ENCODE data around the gene SHPK. TPM values are rescaled to one million over a fixed set of nuclear protein-coding genes. Genes with fewer than 3 reads are reported as not detected.

The SHPK gene
- total RNA-seq, 1 experiment from 2014 or later: 19.6 TPM

- no TSS peak for BruUV-seq (replicated peaks)
- H3K4me1 ChIP-seq (ENCODE audit: control insufficient read depth in 1 of 2, insufficient read depth in 2 of 2, low read length in 2 of 2): no peaks in the 10 kb centered on the region
- no peak overlapping the region for H2AFZ ChIP-seq (ENCODE audit: low read depth, low read length, poor library complexity, severe bottlenecking)
- intact Hi-C loops (cut with micrococcal nuclease): no loop called here
- no peaks in the 10 kb centered on the region for H3K27me3 ChIP-seq (ENCODE audit: insufficient read depth, low read length)
- DNase-seq (ENCODE audit: low read depth, low spot score) (no peak), ATAC-seq (no peak)
- no peak overlapping the region for H3K9ac ChIP-seq (ENCODE audit: low read length)
- CTCF ChIA-PET: no interaction called here
- H3K27ac ChIP-seq (ENCODE audit: low read depth, low read length): no peak overlapping the region
- H3K4me2 ChIP-seq (ENCODE audit: low read length): peak overlapping the region; percentile 3; the same call in 1 of the 2 replicates
- H4K20me1 ChIP-seq (ENCODE audit: insufficient read depth): no peaks in the 10 kb centered on the region
- RAD21 ChIA-PET (ENCODE audit: low non-redundant PET in 1 of 2, low total read pairs in 2 of 2, uncharacterized antibody in 2 of 2, unreplicated experiment in 2 of 2): no interaction called here
- peaks cover 4 to 8% of the 10 kb centered on the region in 2 experiments; a peak in 2 of 4 replicates for H3K36me3 ChIP-seq (ENCODE audit: control insufficient read depth in 1 of 2, insufficient read depth in 2 of 2, low read length in 2 of 2)
- no peaks in the 10 kb centered on the region for H3K79me2 ChIP-seq (ENCODE audit: insufficient read depth, low read length)
- no peak for TF ChIP-seq ZBTB33 (IDR thresholded peaks at IDR 0.05; ENCODE audit: extremely low read depth, insufficient replicate concordance, low read length)
- H3K9me2 ChIP-seq (ENCODE audit: insufficient read depth): no peaks in the 10 kb centered on the region
- H3K4me3 ChIP-seq (replicated peaks in 1 of 2; ENCODE audit: low read depth in 1 of 2, low read length in 2 of 2): no peak overlapping the region
- POLR2A ChIA-PET: no interaction called here
- H3K9me3 ChIP-seq (ENCODE audit: control insufficient read depth in 1 of 2, insufficient read depth in 1 of 2, low read depth in 1 of 2, low read length in 2 of 2): no peaks in the 10 kb centered on the region
These were observed 60.5 kb downstream of the SHPK start for GRCh38 chr17:3575511-3575910.

GRCh38 chr17:3574231-3574630, 61.8 kb downstream of the SHPK start:
- Histone ChIP-seq H3K9me2 (ENCODE audit: insufficient read depth) (no peaks in the 10 kb centered on the region), H4K20me1 (ENCODE audit: insufficient read depth) (no peaks in the 10 kb centered on the region), H3K27ac (ENCODE audit: low read depth, low read length) (no peak overlapping the region), H3K4me3 (replicated peaks in 1 of 2; ENCODE audit: low read depth in 1 of 2, low read length in 2 of 2) (no peak overlapping the region), H3K9ac (ENCODE audit: low read length) (no peak overlapping the region), H2AFZ (ENCODE audit: low read depth, low read length, poor library complexity, severe bottlenecking) (no peak overlapping the region), H3K79me2 (ENCODE audit: insufficient read depth, low read length) (no peaks in the 10 kb centered on the region), H3K9me3 (ENCODE audit: control insufficient read depth in 1 of 2, insufficient read depth in 1 of 2, low read depth in 1 of 2, low read length in 2 of 2) (no peaks in the 10 kb centered on the region), H3K4me2 (ENCODE audit: low read length) (no peak overlapping the region), H3K4me1 (ENCODE audit: control insufficient read depth in 1 of 2, insufficient read depth in 2 of 2, low read length in 2 of 2) (no peaks in the 10 kb centered on the region), H3K36me3 (ENCODE audit: control insufficient read depth in 1 of 2, insufficient read depth in 2 of 2, low read length in 2 of 2) (peaks cover 3 to 5% of the 10 kb centered on the region in 2 experiments; a peak in 2 of 4 replicates), H3K27me3 (ENCODE audit: insufficient read depth, low read length) (no peaks in the 10 kb centered on the region)
- BruUV-seq (replicated peaks): no TSS peak
- intact Hi-C loops (cut with micrococcal nuclease): no loop called here
- RAD21 ChIA-PET (ENCODE audit: low non-redundant PET in 1 of 2, low total read pairs in 2 of 2, uncharacterized antibody in 2 of 2, unreplicated experiment in 2 of 2): no interaction called here
- POLR2A ChIA-PET: no interaction called here
- CTCF ChIA-PET: no interaction called here
- no peak for DNase-seq (ENCODE audit: low read depth, low spot score)
- TF ChIP-seq TCF7L2 (IDR thresholded peaks at IDR 0.05; ENCODE audit: borderline replicate concordance, extremely low read depth, insufficient read depth, insufficient read length) (no peak), ZNF274 (IDR thresholded peaks at IDR 0.05; ENCODE audit: low read depth, low read length) (no peak), POLR2A (IDR thresholded peaks at IDR 0.05; ENCODE audit: borderline replicate concordance, extremely low read depth, insufficient read depth, insufficient read length) (no peak)
- ATAC-seq: no peak

All from HCT116 (cell line).